Keratinocyte (primary cell): ENCODE measurements around the gene REXO2. TPM values are rescaled to one million over a fixed set of nuclear protein-coding genes. Genes with fewer than 3 reads are reported as not detected.

Source experiments
- DNase-seq: peaks from one replicate; pipeline ENCODE4 v3.0.0-alpha.2; 2011; ENCODE audit warnings: low read depth, missing footprints, low spot score
- FAIRE-seq: peaks from 2 replicates; lab custom pipeline; 2011; peaks lifted over from hg19 to GRCh38; lab: Jason Lieb, UNC
- H2AFZ ChIP-seq: 2 replicates; pipeline ENCODE4 v1.6.0; 2012; ENCODE audit warnings: low read length, control low read depth, inconsistent platforms; ENCODE audit not compliant: control insufficient read depth
- H3K27ac ChIP-seq: 2 replicates; pipeline ENCODE4 v1.5.1; 2011; ENCODE audit warnings: low read length; ENCODE audit not compliant: control insufficient read depth, insufficient read depth
- H3K27me3 ChIP-seq: 3 replicates; pipeline ENCODE4 v1.6.0; 2011; ENCODE audit warnings: low read length; ENCODE audit not compliant: control insufficient read depth, insufficient read depth; ENCODE audit errors: extremely low read depth
- H3K36me3 ChIP-seq, 2 experiments: 2 replicates in 1 of 2; 3 replicates in 1 of 2; pipeline ENCODE4 v1.5.1; 2011; ENCODE audit warnings: low read length in 2 of 2, mild to moderate bottlenecking in 1 of 2; ENCODE audit not compliant: control insufficient read depth in 2 of 2, insufficient read depth in 2 of 2; ENCODE audit errors: extremely low read depth in 1 of 2
- H3K4me1 ChIP-seq: 3 replicates; pipeline ENCODE4 v1.5.1; 2011; ENCODE audit warnings: low read length; ENCODE audit not compliant: control insufficient read depth, insufficient read depth; ENCODE audit errors: extremely low read depth
- H3K4me2 ChIP-seq: 3 replicates; pipeline ENCODE4 v1.6.0; 2011; ENCODE audit warnings: low read depth, low read length; ENCODE audit not compliant: control insufficient read depth, insufficient read depth; ENCODE audit errors: extremely low read depth
- H3K4me3 ChIP-seq, 3 experiments: fragments of 200-600 bp in 1 of 3; sonication (generic) in 1 of 3; 2 replicates in 2 of 3; 3 replicates in 1 of 3; pipeline ENCODE4 v1.5.1; 2011 to 2016; ENCODE audit warnings: low read length in 3 of 3, mild to moderate bottlenecking in 3 of 3, control low read depth in 2 of 3, inconsistent platforms in 1 of 3, low read depth in 1 of 3, mixed read lengths in 1 of 3, mixed run types in 1 of 3, moderate library complexity in 1 of 3; ENCODE audit not compliant: control insufficient read depth in 2 of 3, insufficient read depth in 2 of 3; ENCODE audit errors: extremely low read depth in 1 of 3
- H3K79me2 ChIP-seq: 2 replicates; pipeline ENCODE4 v1.6.0; 2012; ENCODE audit warnings: low read length; ENCODE audit not compliant: control insufficient read depth, insufficient read depth
- H3K9ac ChIP-seq: 3 replicates; pipeline ENCODE4 v1.6.0; 2011; ENCODE audit warnings: low read length; ENCODE audit not compliant: control insufficient read depth, insufficient read depth; ENCODE audit errors: extremely low read depth
- H3K9me1 ChIP-seq: 3 replicates; pipeline ENCODE4 v1.6.0; 2011; ENCODE audit warnings: low read length; ENCODE audit not compliant: control insufficient read depth, insufficient read depth; ENCODE audit errors: extremely low read depth
- H3K9me3 ChIP-seq: 2 replicates; pipeline ENCODE4 v1.5.1; 2012; ENCODE audit warnings: low read depth, low read length; ENCODE audit not compliant: control insufficient read depth
- H4K20me1 ChIP-seq: 3 replicates; pipeline ENCODE4 v1.6.0; 2011; ENCODE audit warnings: low read length; ENCODE audit not compliant: control insufficient read depth, insufficient read depth; ENCODE audit errors: extremely low read depth
- CTCF ChIP-seq, 3 experiments: IDR thresholded peaks in 1 of 3; conservative IDR thresholded peaks in 1 of 3; optimal IDR thresholded peaks in 1 of 3; 2 replicates in 2 of 3; 3 replicates in 1 of 3; pipeline versions ENCODE3 to v1.5.1; 2011; ENCODE audit warnings: low read length in 3 of 3, mild to moderate bottlenecking in 3 of 3, moderate library complexity in 2 of 3, control low read depth in 1 of 3, inconsistent platforms in 1 of 3; ENCODE audit not compliant: insufficient read depth in 2 of 3; ENCODE audit errors: extremely low read depth in 1 of 3
- EZH2 ChIP-seq: IDR thresholded peaks from one replicate; pipeline ENCODE4 v1.6.1; 2012; ENCODE audit warnings: inconsistent platforms, mild to moderate bottlenecking, low read length, moderate library complexity
- dilution Hi-C: fragments of 300-500 bp; cut with MboI; formaldehyde crosslinking; loops from one replicate; pipeline ENCODE4 v1.7.0; 2020; ENCODE audit warnings: low sequenced_read_pairs; ENCODE audit not compliant: extremely low pct_ligation_motif_present
- polyA plus RNA-seq, 5 experiments: library from polyadenylated mRNA; depleted of rRNA in 3 of 5; stranded (reverse) in 3 of 5; stranded (forward) in 1 of 5; unstranded in 1 of 5; fragments of >200 nt; gene quantifications; 1 replicate in 1 of 5; 2 replicates in 3 of 5; 3 replicates in 1 of 5; pipeline versions ENCODE4 v1.2.1 to v1.2.3, GENCODE V29; 2011 to 2012; ENCODE audit warnings: missing spikeins in 2 of 5, low read depth in 1 of 5, low replicate concordance in 1 of 5

REXO2 gene
- polyA plus RNA-seq, 1 donor (not counting 4 experiments of a cell fraction or from before 2014, with no cell fraction given): 381 TPM

GRCh38 chr11:114412946-114413345, 26.3 kb upstream of the REXO2 start:
- Histone ChIP-seq H3K36me3 (no peaks in the 10 kb centered on the region), H3K9ac (no peak overlapping the region), H3K4me2 (no peak overlapping the region), H2AFZ (no peak overlapping the region), H3K4me1 (peaks cover 26% of the 10 kb centered on the region), H3K27ac (peak overlapping the region; percentile 37), H4K20me1 (no peaks in the 10 kb centered on the region), H3K9me1 (no peaks in the 10 kb centered on the region), H3K9me3 (no peaks in the 10 kb centered on the region), H3K79me2 (no peaks in the 10 kb centered on the region), H3K4me3 (no peak overlapping the region), H3K27me3 (no peaks in the 10 kb centered on the region)
- no peak for TF ChIP-seq CTCF (optimal IDR thresholded peaks at IDR 0.05 in 1 of 3, IDR thresholded peaks at IDR 0.05 in 1 of 3, conservative IDR thresholded peaks at IDR 0.05 in 1 of 3; ENCODE audit: extremely low read depth in 1 of 3, insufficient read depth in 2 of 3, low read length in 3 of 3)
- TF ChIP-seq EZH2: no peak
- DNase-seq (no peak), FAIRE-seq (no peak)
- dilution Hi-C loops: no loop called here

- no peak overlapping the region for H3K4me3 ChIP-seq
- FAIRE-seq: no peak
- H3K9me1 ChIP-seq: no peaks in the 10 kb centered on the region
- no peak for TF ChIP-seq EZH2
- H3K27ac ChIP-seq: no peak overlapping the region
- H3K4me2 ChIP-seq: no peak overlapping the region
- no peaks in the 10 kb centered on the region for H3K9me3 ChIP-seq
- H3K27me3 ChIP-seq: no peaks in the 10 kb centered on the region
- H2AFZ ChIP-seq: no peak overlapping the region
- no peak overlapping the region for H3K9ac ChIP-seq
- no peak for DNase-seq
- no peaks in the 10 kb centered on the region for H4K20me1 ChIP-seq
- H3K79me2 ChIP-seq: no peaks in the 10 kb centered on the region
- no peaks in the 10 kb centered on the region for H3K36me3 ChIP-seq
- dilution Hi-C loops: no loop called here
- peaks cover 26% of the 10 kb centered on the region for H3K4me1 ChIP-seq
Measured at GRCh38 chr11:114413958-114414357, 25.3 kb upstream of the REXO2 start.

- no peaks in the 10 kb centered on the region for H3K36me3 ChIP-seq
- H4K20me1 ChIP-seq: no peaks in the 10 kb centered on the region
- no peaks in the 10 kb centered on the region for H3K79me2 ChIP-seq
- TF ChIP-seq EZH2 (no peak), CTCF (optimal IDR thresholded peaks at IDR 0.05 in 1 of 3, IDR thresholded peaks at IDR 0.05 in 1 of 3, conservative IDR thresholded peaks at IDR 0.05 in 1 of 3; ENCODE audit: extremely low read depth in 1 of 3, insufficient read depth in 2 of 3, low read length in 3 of 3) (no peak)
- FAIRE-seq (peak; percentile 97), DNase-seq (peak; percentile 76)
- H3K27ac ChIP-seq: peak overlapping the region; percentile 72
- no peak overlapping the region for H3K9ac ChIP-seq
- H3K4me3 ChIP-seq: no peak overlapping the region
- dilution Hi-C loops: no loop called here
- no peaks in the 10 kb centered on the region for H3K9me1 ChIP-seq
- H3K4me1 ChIP-seq: peaks cover 26% of the 10 kb centered on the region
- peak overlapping the region; percentile 53 for H3K4me2 ChIP-seq
- H3K27me3 ChIP-seq: no peaks in the 10 kb centered on the region
- peak overlapping the region; percentile 59 for H2AFZ ChIP-seq
- no peaks in the 10 kb centered on the region for H3K9me3 ChIP-seq
Measured at GRCh38 chr11:114416441-114416961, 22.8 kb upstream of the REXO2 start.
